Measurements from ENCODE around the gene BIRC6. TPM values are rescaled to one million over a fixed set of nuclear protein-coding genes. Genes with fewer than 3 reads are reported as not detected.

The BIRC6 gene
- total RNA-seq, 1 experiment from 2014 or later: 63.1 TPM

- Mint-ChIP-seq H3K27me3 (ENCODE audit: low read depth) (no peaks in the 10 kb centered on the region), H3K9me3 (no peaks in the 10 kb centered on the region), H3K36me3 (peaks cover 23% of the 10 kb centered on the region), H3K4me1 (peaks cover 8% of the 10 kb centered on the region), H3K27ac (no peak overlapping the region), H3K4me3 (no peak overlapping the region)
- CTCF ChIA-PET: no interaction called here
- DNase-seq (ENCODE audit: low spot score) (no peak), ATAC-seq (no peak)
- TF ChIP-seq ZNF232 (CRISPR knock-in tag; IDR thresholded peaks at IDR 0.05) (no peak), FOXP1 (CRISPR knock-in tag; IDR thresholded peaks at IDR 0.05; ENCODE audit: borderline replicate concordance) (no peak), ERG (CRISPR knock-in tag; IDR thresholded peaks at IDR 0.05) (no peak), SMAD3 (CRISPR knock-in tag; IDR thresholded peaks at IDR 0.05; ENCODE audit: borderline replicate concordance) (no peak), NFATC4 (CRISPR knock-in tag; IDR thresholded peaks at IDR 0.05) (no peak), MYBL2 (CRISPR knock-in tag; IDR thresholded peaks at IDR 0.05) (no peak), ZNF317 (CRISPR knock-in tag; IDR thresholded peaks at IDR 0.05; ENCODE audit: borderline replicate concordance, low read depth) (no peak), ELF4 (CRISPR knock-in tag; IDR thresholded peaks at IDR 0.05; ENCODE audit: low read depth) (no peak), HMGXB4 (CRISPR knock-in tag; IDR thresholded peaks at IDR 0.05) (no peak), JAZF1 (CRISPR knock-in tag; IDR thresholded peaks at IDR 0.05) (no peak), ZNF121 (CRISPR knock-in tag; IDR thresholded peaks at IDR 0.05) (no peak), E2F5 (CRISPR knock-in tag; IDR thresholded peaks at IDR 0.05) (no peak)
- TF ChIP-seq, protein P1, sequence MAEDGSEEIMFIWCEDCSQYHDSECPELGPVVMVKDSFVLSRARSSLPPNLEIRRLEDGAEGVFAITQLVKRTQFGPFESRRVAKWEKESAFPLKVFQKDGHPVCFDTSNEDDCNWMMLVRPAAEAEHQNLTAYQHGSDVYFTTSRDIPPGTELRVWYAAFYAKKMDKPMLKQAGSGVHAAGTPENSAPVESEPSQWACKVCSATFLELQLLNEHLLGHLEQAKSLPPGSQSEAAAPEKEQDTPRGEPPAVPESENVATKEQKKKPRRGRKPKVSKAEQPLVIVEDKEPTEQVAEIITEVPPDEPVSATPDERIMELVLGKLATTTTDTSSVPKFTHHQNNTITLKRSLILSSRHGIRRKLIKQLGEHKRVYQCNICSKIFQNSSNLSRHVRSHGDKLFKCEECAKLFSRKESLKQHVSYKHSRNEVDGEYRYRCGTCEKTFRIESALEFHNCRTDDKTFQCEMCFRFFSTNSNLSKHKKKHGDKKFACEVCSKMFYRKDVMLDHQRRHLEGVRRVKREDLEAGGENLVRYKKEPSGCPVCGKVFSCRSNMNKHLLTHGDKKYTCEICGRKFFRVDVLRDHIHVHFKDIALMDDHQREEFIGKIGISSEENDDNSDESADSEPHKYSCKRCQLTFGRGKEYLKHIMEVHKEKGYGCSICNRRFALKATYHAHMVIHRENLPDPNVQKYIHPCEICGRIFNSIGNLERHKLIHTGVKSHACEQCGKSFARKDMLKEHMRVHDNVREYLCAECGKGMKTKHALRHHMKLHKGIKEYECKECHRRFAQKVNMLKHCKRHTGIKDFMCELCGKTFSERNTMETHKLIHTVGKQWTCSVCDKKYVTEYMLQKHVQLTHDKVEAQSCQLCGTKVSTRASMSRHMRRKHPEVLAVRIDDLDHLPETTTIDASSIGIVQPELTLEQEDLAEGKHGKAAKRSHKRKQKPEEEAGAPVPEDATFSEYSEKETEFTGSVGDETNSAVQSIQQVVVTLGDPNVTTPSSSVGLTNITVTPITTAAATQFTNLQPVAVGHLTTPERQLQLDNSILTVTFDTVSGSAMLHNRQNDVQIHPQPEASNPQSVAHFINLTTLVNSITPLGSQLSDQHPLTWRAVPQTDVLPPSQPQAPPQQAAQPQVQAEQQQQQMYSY (CRISPR knock-in tag; IDR thresholded peaks at IDR 0.05): no peak
- TF ChIP-seq, protein P2, sequence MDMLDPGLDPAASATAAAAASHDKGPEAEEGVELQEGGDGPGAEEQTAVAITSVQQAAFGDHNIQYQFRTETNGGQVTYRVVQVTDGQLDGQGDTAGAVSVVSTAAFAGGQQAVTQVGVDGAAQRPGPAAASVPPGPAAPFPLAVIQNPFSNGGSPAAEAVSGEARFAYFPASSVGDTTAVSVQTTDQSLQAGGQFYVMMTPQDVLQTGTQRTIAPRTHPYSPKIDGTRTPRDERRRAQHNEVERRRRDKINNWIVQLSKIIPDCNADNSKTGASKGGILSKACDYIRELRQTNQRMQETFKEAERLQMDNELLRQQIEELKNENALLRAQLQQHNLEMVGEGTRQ (CRISPR knock-in tag; IDR thresholded peaks at IDR 0.05): no peak
- TF ChIP-seq, protein P3, sequence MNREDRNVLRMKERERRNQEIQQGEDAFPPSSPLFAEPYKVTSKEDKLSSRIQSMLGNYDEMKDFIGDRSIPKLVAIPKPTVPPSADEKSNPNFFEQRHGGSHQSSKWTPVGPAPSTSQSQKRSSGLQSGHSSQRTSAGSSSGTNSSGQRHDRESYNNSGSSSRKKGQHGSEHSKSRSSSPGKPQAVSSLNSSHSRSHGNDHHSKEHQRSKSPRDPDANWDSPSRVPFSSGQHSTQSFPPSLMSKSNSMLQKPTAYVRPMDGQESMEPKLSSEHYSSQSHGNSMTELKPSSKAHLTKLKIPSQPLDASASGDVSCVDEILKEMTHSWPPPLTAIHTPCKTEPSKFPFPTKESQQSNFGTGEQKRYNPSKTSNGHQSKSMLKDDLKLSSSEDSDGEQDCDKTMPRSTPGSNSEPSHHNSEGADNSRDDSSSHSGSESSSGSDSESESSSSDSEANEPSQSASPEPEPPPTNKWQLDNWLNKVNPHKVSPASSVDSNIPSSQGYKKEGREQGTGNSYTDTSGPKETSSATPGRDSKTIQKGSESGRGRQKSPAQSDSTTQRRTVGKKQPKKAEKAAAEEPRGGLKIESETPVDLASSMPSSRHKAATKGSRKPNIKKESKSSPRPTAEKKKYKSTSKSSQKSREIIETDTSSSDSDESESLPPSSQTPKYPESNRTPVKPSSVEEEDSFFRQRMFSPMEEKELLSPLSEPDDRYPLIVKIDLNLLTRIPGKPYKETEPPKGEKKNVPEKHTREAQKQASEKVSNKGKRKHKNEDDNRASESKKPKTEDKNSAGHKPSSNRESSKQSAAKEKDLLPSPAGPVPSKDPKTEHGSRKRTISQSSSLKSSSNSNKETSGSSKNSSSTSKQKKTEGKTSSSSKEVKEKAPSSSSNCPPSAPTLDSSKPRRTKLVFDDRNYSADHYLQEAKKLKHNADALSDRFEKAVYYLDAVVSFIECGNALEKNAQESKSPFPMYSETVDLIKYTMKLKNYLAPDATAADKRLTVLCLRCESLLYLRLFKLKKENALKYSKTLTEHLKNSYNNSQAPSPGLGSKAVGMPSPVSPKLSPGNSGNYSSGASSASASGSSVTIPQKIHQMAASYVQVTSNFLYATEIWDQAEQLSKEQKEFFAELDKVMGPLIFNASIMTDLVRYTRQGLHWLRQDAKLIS (CRISPR knock-in tag; IDR thresholded peaks at IDR 0.05; ENCODE audit: borderline replicate concordance): no peak
- TF ChIP-seq, protein P4, sequence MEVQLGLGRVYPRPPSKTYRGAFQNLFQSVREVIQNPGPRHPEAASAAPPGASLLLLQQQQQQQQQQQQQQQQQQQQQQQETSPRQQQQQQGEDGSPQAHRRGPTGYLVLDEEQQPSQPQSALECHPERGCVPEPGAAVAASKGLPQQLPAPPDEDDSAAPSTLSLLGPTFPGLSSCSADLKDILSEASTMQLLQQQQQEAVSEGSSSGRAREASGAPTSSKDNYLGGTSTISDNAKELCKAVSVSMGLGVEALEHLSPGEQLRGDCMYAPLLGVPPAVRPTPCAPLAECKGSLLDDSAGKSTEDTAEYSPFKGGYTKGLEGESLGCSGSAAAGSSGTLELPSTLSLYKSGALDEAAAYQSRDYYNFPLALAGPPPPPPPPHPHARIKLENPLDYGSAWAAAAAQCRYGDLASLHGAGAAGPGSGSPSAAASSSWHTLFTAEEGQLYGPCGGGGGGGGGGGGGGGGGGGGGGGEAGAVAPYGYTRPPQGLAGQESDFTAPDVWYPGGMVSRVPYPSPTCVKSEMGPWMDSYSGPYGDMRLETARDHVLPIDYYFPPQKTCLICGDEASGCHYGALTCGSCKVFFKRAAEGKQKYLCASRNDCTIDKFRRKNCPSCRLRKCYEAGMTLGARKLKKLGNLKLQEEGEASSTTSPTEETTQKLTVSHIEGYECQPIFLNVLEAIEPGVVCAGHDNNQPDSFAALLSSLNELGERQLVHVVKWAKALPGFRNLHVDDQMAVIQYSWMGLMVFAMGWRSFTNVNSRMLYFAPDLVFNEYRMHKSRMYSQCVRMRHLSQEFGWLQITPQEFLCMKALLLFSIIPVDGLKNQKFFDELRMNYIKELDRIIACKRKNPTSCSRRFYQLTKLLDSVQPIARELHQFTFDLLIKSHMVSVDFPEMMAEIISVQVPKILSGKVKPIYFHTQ (CRISPR knock-in tag; IDR thresholded peaks at IDR 0.05): no peak
- TF ChIP-seq, protein P5, sequence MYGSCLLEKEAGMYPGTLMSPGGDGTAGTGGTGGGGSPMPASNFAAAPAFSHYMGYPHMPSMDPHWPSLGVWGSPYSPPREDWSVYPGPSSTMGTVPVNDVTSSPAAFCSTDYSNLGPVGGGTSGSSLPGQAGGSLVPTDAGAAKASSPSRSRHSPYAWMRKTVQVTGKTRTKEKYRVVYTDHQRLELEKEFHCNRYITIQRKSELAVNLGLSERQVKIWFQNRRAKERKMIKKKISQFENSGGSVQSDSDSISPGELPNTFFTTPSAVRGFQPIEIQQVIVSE (CRISPR knock-in tag; IDR thresholded peaks at IDR 0.05; ENCODE audit: borderline replicate concordance): no peak
- POLR2A ChIA-PET: no interaction called here
These were observed 95.7 kb downstream of the BIRC6 start for GRCh38 chr2:32452338-32453064.
